ENCODE data around the gene USP14.

- no peak for TF ChIP-seq ZNF138 (CRISPR knock-in tag; conservative IDR thresholded peaks at IDR 0.05)
- TF ChIP-seq, protein P1, sequence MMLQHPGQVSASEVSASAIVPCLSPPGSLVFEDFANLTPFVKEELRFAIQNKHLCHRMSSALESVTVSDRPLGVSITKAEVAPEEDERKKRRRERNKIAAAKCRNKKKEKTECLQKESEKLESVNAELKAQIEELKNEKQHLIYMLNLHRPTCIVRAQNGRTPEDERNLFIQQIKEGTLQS (CRISPR knock-in tag; conservative IDR thresholded peaks at IDR 0.05) = no peak
- TF ChIP-seq CTCF (IDR thresholded peaks at IDR 0.05) = no peak
- TF ChIP-seq GRHL2 (CRISPR knock-in tag; IDR thresholded peaks at IDR 0.05; ENCODE audit: insufficient replicate concordance, severe bottlenecking) = no peak
- no peak for TF ChIP-seq MAX (CRISPR knock-in tag; IDR thresholded peaks at IDR 0.05)
Observed at GRCh38 chr18:140670-141266, 17.6 kb upstream of the USP14 start.

Data from WTC11 (cell line).